Epithelial cell of proximal tubule (primary cell): ENCODE data around the gene EML6. TPM values are rescaled to one million over a fixed set of nuclear protein-coding genes. Genes with fewer than 3 reads are reported as not detected.

Experiments
- DNase-seq: peaks from one replicate; pipeline ENCODE4 v3.0.0-alpha.2; 2011; ENCODE audit warnings: low read depth
- H3K4me3 ChIP-seq: 2 replicates; pipeline ENCODE4 v1.5.1; 2011; ENCODE audit warnings: low read depth, mild to moderate bottlenecking, low read length
- total RNA-seq: library from RNA; depleted of rRNA; stranded (reverse); fragments of >200 nt; gene quantifications from 2 replicates; pipeline ENCODE4 v1.2.3, GENCODE V29; 2015
- TF ChIP-seq, protein P1 (sequence below): conservative IDR thresholded peaks from 2 replicates; pipeline ENCODE4 v1.5.1; 2012; ENCODE audit warnings: low read depth, mild to moderate bottlenecking, low read length

The EML6 gene
- total RNA-seq, 1 donor from 2014 or later, result 3.7 TPM

DNA sequence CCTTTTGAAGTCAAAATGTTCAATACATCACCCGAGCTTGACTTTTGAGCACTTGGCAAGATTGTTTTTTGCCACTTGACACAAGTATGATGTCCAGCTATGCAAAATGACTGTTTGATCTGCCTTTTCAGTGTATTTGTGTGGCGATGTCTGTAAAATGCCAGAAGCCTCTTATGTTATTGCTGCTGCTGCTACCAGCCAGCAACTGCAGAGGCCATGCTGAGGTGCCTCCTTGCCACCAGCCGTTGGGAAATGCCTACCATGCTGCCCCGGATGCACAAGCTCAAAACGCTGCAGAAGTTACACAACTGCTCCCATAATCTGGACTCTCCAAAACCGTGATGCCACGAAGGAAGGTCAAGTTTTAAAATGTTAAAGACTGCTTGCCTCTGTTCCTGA lies 246.5 kb downstream of the EML6 start:
- TF ChIP-seq, protein P1, sequence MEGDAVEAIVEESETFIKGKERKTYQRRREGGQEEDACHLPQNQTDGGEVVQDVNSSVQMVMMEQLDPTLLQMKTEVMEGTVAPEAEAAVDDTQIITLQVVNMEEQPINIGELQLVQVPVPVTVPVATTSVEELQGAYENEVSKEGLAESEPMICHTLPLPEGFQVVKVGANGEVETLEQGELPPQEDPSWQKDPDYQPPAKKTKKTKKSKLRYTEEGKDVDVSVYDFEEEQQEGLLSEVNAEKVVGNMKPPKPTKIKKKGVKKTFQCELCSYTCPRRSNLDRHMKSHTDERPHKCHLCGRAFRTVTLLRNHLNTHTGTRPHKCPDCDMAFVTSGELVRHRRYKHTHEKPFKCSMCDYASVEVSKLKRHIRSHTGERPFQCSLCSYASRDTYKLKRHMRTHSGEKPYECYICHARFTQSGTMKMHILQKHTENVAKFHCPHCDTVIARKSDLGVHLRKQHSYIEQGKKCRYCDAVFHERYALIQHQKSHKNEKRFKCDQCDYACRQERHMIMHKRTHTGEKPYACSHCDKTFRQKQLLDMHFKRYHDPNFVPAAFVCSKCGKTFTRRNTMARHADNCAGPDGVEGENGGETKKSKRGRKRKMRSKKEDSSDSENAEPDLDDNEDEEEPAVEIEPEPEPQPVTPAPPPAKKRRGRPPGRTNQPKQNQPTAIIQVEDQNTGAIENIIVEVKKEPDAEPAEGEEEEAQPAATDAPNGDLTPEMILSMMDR, result no peak
- DNase-seq, result no peak
- H3K4me3 ChIP-seq, result no peak overlapping the region

DNA sequence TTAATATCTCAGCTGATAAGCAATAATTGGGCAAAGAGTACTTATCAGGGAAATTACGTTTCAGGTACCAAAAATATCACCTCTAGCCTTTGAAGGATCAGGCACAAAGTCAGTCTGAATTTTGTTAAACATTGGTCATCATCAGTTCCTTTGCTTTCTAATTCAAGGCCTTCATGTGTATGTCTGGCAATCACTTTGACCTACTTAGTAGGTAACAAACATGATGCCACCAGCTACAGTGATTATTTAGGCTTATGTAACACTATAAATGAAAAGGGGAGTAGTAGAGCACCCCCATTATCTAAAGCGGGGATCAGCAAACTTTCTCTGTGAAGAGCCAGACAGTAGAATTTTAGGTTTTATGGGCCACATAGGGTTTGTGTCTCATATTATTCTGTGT lies 251.7 kb downstream of the EML6 start:
- TF ChIP-seq, protein P1, result no peak
- no peak for DNase-seq
- H3K4me3 ChIP-seq, result no peak overlapping the region

DNA sequence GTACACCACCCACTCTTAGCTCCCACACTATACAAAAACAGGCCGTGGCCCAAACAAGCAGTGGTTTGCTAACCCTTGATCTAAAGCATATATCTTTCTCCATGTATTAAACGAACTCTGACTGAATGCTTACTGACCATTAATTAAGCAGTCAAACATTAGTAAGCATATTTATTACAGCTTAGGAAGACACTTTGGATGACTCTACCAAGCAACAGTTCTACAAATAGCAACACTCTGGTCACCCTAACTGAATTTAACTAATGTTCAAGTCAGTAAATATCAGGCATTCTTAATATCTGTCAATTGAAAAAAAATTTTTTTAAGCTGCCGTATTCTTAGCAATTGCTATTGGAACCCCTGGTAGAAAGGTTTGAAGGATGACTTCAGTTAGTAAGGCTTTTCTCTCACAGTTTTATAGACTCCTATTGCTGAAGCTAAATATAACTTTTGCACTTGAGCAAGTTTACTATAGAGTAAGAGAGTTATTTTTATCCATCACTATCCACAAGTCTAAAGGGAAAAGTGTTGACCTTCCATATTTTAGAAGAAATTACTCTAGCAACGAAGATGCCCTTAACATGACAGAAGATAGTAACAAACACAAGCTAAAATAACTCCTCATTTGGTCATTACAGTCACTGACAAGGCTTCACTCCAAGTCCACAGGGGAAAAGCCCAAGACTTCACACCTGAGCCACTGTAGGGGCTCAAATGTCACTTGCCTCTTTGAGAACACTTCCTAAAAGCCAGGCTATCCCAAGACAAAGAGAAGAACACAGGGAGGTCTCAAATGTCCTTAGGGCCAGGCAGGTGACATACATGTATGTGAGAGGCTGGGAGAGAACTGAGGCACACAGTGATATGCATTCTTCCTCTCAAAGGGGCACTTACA lies 252.4 kb downstream of the EML6 start:
- TF ChIP-seq, protein P1, result no peak
- no peak overlapping the region for H3K4me3 ChIP-seq
- DNase-seq, result no peak

DNA sequence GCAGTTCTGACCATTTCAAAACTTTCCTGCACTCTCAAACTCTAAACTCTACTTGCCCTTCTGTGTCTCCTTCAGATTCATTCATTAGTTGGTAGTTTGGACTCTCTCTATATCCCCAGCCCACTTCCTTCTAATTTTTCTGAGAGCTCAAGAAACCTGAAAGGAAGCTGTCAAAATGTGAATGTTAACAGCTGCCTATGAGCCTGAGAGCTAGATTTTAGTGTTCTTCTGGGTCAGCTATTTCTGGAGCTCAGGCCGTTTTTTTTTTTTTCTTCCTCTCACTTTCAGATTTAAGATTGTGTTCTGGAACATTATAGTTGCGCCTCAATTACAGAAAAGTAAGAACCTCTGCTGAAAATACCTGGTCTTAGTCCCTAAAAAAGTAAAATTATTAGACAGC lies 253.7 kb downstream of the EML6 start:
- DNase-seq, result no peak
- TF ChIP-seq, protein P1, result no peak
- H3K4me3 ChIP-seq, result no peak overlapping the region

DNA sequence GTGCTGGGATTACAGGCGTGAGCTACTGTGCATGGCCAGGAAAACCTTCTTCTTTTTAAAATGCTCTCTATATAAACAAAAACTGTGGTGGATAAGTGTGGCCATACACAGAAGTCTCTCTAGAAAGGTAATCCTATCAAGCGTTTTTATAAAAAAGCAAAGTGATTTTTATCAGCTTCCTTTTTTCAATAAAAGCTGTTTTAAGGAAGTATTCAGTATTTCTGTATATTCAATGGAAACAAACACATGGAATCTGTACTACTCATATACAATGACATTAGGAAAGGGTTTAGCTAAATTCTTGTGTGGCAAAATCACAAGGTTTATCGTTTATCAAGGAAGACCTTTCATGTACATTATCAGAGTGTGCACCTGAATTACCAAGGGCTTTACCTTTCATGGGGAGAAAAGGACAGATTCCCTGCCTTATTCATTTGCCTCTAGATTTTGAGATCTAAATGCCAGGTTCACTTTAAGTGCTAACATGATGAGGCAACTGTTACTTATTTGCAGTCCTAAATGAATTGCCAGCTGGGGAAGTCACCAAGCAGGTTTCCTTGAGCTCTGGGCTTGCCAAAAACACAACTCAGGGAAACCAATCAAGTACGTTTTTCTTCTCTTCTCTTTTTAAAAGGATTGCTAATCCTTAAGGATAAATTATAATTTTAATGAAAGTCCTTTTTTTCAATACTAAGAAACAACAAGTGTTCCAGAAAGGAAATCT lies 256.0 kb downstream of the EML6 start:
- H3K4me3 ChIP-seq, result no peak overlapping the region
- TF ChIP-seq, protein P1, result no peak
- DNase-seq, result no peak

DNA sequence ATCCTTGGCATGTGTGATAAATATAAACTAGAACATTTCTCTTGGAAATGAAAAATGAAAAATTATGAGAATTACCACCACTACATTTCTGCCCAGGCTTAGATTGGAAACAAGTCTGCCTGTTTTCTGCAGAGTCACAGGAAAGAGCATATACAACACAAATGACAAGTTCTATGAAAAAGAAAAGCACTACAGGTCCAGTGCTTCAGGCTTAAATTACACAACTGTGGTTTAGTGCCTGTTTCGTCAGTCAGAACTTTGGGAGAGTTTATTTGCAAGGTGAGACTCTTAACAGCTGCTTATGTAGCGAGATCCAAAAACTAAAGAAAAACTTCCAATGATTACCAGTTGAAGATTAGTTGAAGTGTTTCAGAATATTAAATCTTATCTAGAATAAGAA lies 257.9 kb downstream of the EML6 start:
- TF ChIP-seq, protein P1, result no peak
- no peak overlapping the region for H3K4me3 ChIP-seq
- DNase-seq, result no peak
